Articular chondrocyte of knee joint (primary cell): ENCODE results near the gene TUBGCP6. TPM values are rescaled to one million over a fixed set of nuclear protein-coding genes. Genes with fewer than 3 reads are reported as not detected.

Experiments
- total RNA-seq: library from RNA; depleted of rRNA; stranded (reverse); fragments of >200 nt; gene quantifications from 2 replicates; pipeline ENCODE4 v1.2.3, GENCODE V29; 2012

The TUBGCP6 gene
- 18.3 and 20.1 TPM in 2 replicates for total RNA-seq

GRCh38 chr22:50244420-50245213 is at the start of gene TUBGCP6:
Gene TUBGCP6, minus strand, starts transcription at chr22:50245023. Its CDS starts 564 bp downstream, at chr22:50244459.

GRCh38 chr22:50269970-50270665 is 25.3 kb upstream of the TUBGCP6 start, which contains the start of gene MAPK11:
Gene MAPK11, minus strand, starts transcription at chr22:50270380. Its CDS starts 88 bp downstream, at chr22:50270292.

GRCh38 chr22:50261615-50262459 is 17.0 kb upstream of the TUBGCP6 start, which contains the start of gene MAPK12:
Gene MAPK12, minus strand, starts transcription at chr22:50261683. Its CDS starts 174 bp downstream, at chr22:50261509.

GRCh38 chr22:50250555-50251476 is 6.0 kb upstream of the TUBGCP6 start, which contains the start of gene HDAC10:
Gene HDAC10, minus strand, starts transcription at chr22:50251265. Its CDS starts 233 bp downstream, at chr22:50251032.

GRCh38 chr22:50200461-50201190 is 44.2 kb downstream of the TUBGCP6 start, which contains the start of gene SELENOO:
Gene SELENOO, plus strand, starts transcription at chr22:50201011. Its CDS starts 26 bp downstream, at chr22:50201037.

GRCh38 chr22:50185375-50186087 is 59.3 kb downstream of the TUBGCP6 start, which contains the start of gene TRABD:
Gene TRABD, plus strand, starts transcription at chr22:50185913. Its CDS starts 7,148 bp downstream, at chr22:50193061.

GRCh38 chr22:50170453-50171318 is 74.1 kb downstream of the TUBGCP6 start, which contains the start of gene PANX2:
Gene PANX2, plus strand, starts transcription at chr22:50170731. Its CDS starts 0 bp downstream, at chr22:50170731.

Other genes with a start within 250 kb of the TUBGCP6 start
- gene IL17REL, start 232.3 kb downstream of the TUBGCP6 start, total RNA-seq, result not detected in 2 replicates
- not detected in 2 replicates for gene TTLL8, start 186.7 kb downstream of the TUBGCP6 start, total RNA-seq
- gene MLC1, start 159.6 kb downstream of the TUBGCP6 start, total RNA-seq, result not detected in 2 replicates
- gene MOV10L1, start 155.0 kb downstream of the TUBGCP6 start, total RNA-seq, result under 0.01 and 0.43 TPM in 2 replicates
- gene PANX2, start 74.3 kb downstream of the TUBGCP6 start, total RNA-seq, result 0.11 and 0.26 TPM in 2 replicates
- 11.2 and 13.5 TPM in 2 replicates for gene TRABD, start 59.1 kb downstream of the TUBGCP6 start, total RNA-seq
- gene SELENOO, start 44.0 kb downstream of the TUBGCP6 start, total RNA-seq, result 9.2 and 10.3 TPM in 2 replicates
- 12.4 and 13.6 TPM in 2 replicates for gene HDAC10, start 6.2 kb upstream of the TUBGCP6 start, total RNA-seq
- 26.3 and 32.1 TPM in 2 replicates for gene MAPK12, start 16.7 kb upstream of the TUBGCP6 start, total RNA-seq
- 5.2 and 5.3 TPM in 2 replicates for gene MAPK11, start 25.4 kb upstream of the TUBGCP6 start, total RNA-seq
- 179 and 192 TPM in 2 replicates for gene PLXNB2, start 62.6 kb upstream of the TUBGCP6 start, total RNA-seq
- gene DENND6B, start 82.0 kb upstream of the TUBGCP6 start, total RNA-seq, result 3.7 and 4.4 TPM in 2 replicates
- gene PPP6R2, start 98.3 kb upstream of the TUBGCP6 start, total RNA-seq, result 25.7 and 36.8 TPM in 2 replicates
- gene SBF1, start 230.0 kb upstream of the TUBGCP6 start, total RNA-seq, result 46.3 and 52.2 TPM in 2 replicates
- gene ADM2, start 236.5 kb upstream of the TUBGCP6 start, total RNA-seq, result 3.0 and 4.4 TPM in 2 replicates
- gene MIOX, start 241.8 kb upstream of the TUBGCP6 start, total RNA-seq, result not detected in 2 replicates